A549 (cell line): ENCODE results near the gene TNS3. TPM values are rescaled to one million over a fixed set of nuclear protein-coding genes. Genes with fewer than 3 reads are reported as not detected.
"Not testable (repeated sequence)": the region's sequence is repeated elsewhere in the genome, so short reads cannot be mapped to it uniquely, and the experiment has no call there.

Experiments
- ATAC-seq, 2 experiments: fragments of 200-7000 bp in 1 of 2; fragments of >200 bp in 1 of 2; cut with Nextera tagmentation in 1 of 2; cut with Tn5 transposase in 1 of 2; 3 replicates each; pipeline versions ENCODE4 v1.8.0 to v1.9.1; 2018 to 2020; ENCODE audit warnings: mild to moderate bottlenecking in 1 of 2, moderate library complexity in 1 of 2
- CTCF ChIA-PET: fragments of 300-600 bp; sonication (Branson Sonifier 250); formaldehyde crosslinking; extraction: SDS; loops from one replicate; lab custom pipeline; 2021; ENCODE audit warnings: antibody characterized with exemption, inconsistent platforms; lab: Yijun Ruan, JAX
- POLR2A ChIA-PET: fragments of 350-600 bp; formaldehyde crosslinking; extraction: SDS; loops from one replicate; lab custom pipeline; 2021; ENCODE audit warnings: antibody characterized with exemption, inconsistent platforms; lab: Yijun Ruan, JAX
- DNase-seq, 2 experiments: peaks; one replicate each; pipeline versions ENCODE4 v3.0.0 to v3.0.0-alpha.2; 2011 to 2016; ENCODE audit warnings: low read depth in 1 of 2, low spot score in 1 of 2
- FAIRE-seq: peaks from 2 replicates; lab custom pipeline; 2011; peaks lifted over from hg19 to GRCh38; lab: Jason Lieb, UNC
- H3K27ac ChIP-seq, 2 experiments: fragments of >200 bp; sonication (Bioruptor Twin); formaldehyde crosslinking; 3 replicates each; pipeline ENCODE4 v1.5.1; 2016 to 2017
- H3K4me1 ChIP-seq: fragments of >200 bp; sonication (Bioruptor Twin); formaldehyde crosslinking; 3 replicates; pipeline ENCODE4 v1.6.1; 2016
- H3K4me2 ChIP-seq: fragments of >200 bp; sonication (Bioruptor Twin); formaldehyde crosslinking; 3 replicates; pipeline ENCODE4 v1.6.1; 2016
- H3K4me3 ChIP-seq: fragments of >200 bp; sonication (Bioruptor Twin); formaldehyde crosslinking; 3 replicates; pipeline ENCODE4 v1.5.1; 2016
- H3K9me3 ChIP-seq: fragments of >200 bp; sonication (Bioruptor Twin); formaldehyde crosslinking; 3 replicates; pipeline ENCODE4 v1.6.1; 2016
- BHLHE40 ChIP-seq: IDR thresholded peaks from 2 replicates; pipeline ENCODE4 v1.6.1; 2012; ENCODE audit warnings: low read depth, low read length, inconsistent platforms
- CBX2 ChIP-seq: fragments of 200-600 bp; sonication (generic); IDR thresholded peaks from 2 replicates; pipeline ENCODE4 v1.6.1; 2016; ENCODE audit warnings: low read depth, mild to moderate bottlenecking, borderline replicate concordance
- CHD4 ChIP-seq: fragments of 200-600 bp; sonication (generic); IDR thresholded peaks from 2 replicates; pipeline ENCODE4 v1.6.1; 2016; ENCODE audit warnings: antibody characterized with exemption, mild to moderate bottlenecking, borderline replicate concordance
- CTCF ChIP-seq: fragments of >200 bp; sonication (Bioruptor Twin); formaldehyde crosslinking; IDR thresholded peaks from 3 replicates; pipeline ENCODE4 v1.5.1; 2016
- E2F6 ChIP-seq: IDR thresholded peaks from 2 replicates; pipeline ENCODE4 v1.6.1; 2012; ENCODE audit warnings: low read depth, borderline replicate concordance
- ELK1 ChIP-seq: fragments of 150-350 bp; IDR thresholded peaks from 2 replicates; pipeline ENCODE4 v1.6.1; 2014; ENCODE audit warnings: low read depth, mild to moderate bottlenecking, low read length
- FOXS1 ChIP-seq: fragments of 250-450 bp; sonication (Bioruptor Pico); IDR thresholded peaks from 2 replicates; pipeline ENCODE4 v1.5.0; 2020; ENCODE audit warnings: mild to moderate bottlenecking, moderate library complexity
- HES2 ChIP-seq: fragments of >200 bp; sonication (Bioruptor Twin); formaldehyde crosslinking; IDR thresholded peaks from 2 replicates; pipeline ENCODE4 v1.6.1; 2016
- HMGXB4 ChIP-seq: fragments of 250-450 bp; sonication (Bioruptor Pico); IDR thresholded peaks from 2 replicates; pipeline ENCODE4 v1.5.0; 2021; ENCODE audit warnings: mild to moderate bottlenecking, moderate library complexity, borderline replicate concordance
- HOXA7 ChIP-seq: fragments of 250-450 bp; sonication (Bioruptor Pico); IDR thresholded peaks from 2 replicates; pipeline ENCODE4 v1.5.0; 2020; ENCODE audit warnings: mild to moderate bottlenecking, moderate library complexity
- KDM1A ChIP-seq: fragments of 200-600 bp; sonication (generic); IDR thresholded peaks from 2 replicates; pipeline ENCODE4 v1.6.1; 2016; ENCODE audit warnings: low read depth, mild to moderate bottlenecking
- KDM5A ChIP-seq: fragments of 200-600 bp; sonication (generic); IDR thresholded peaks from 2 replicates; pipeline ENCODE4 v1.6.1; 2016; ENCODE audit warnings: antibody characterized with exemption, mild to moderate bottlenecking
- MAZ ChIP-seq: fragments of 150-350 bp; IDR thresholded peaks from 2 replicates; pipeline ENCODE4 v1.6.1; 2014; ENCODE audit warnings: antibody characterized with exemption, low read depth, low read length, borderline replicate concordance
- MYC ChIP-seq: IDR thresholded peaks from 2 replicates; pipeline ENCODE4 v1.6.1; 2012; ENCODE audit warnings: mild to moderate bottlenecking, inconsistent platforms, low read length, improper control_type of control experiment, borderline replicate concordance
- NFE2L2 ChIP-seq: fragments of 150-350 bp; conservative IDR thresholded peaks from 2 replicates; pipeline ENCODE4 v1.6.1; 2014; ENCODE audit warnings: low read length
- POLR2AphosphoS2 ChIP-seq: conservative IDR thresholded peaks from 2 replicates; pipeline ENCODE4 v1.6.1; 2012; ENCODE audit warnings: low read length, improper control_type of control experiment, inconsistent platforms
- SMC3 ChIP-seq: fragments of >200 bp; sonication (Bioruptor Twin); formaldehyde crosslinking; IDR thresholded peaks from 3 replicates; pipeline ENCODE4 v1.6.1; 2018; ENCODE audit warnings: inconsistent platforms
- TFCP2L1 ChIP-seq: fragments of 250-450 bp; sonication (Bioruptor Pico); IDR thresholded peaks from 2 replicates; pipeline ENCODE4 v1.5.0; 2021; ENCODE audit warnings: mild to moderate bottlenecking
- TP53 ChIP-seq: fragments of 250-450 bp; sonication (Bioruptor Pico); IDR thresholded peaks from 2 replicates; pipeline ENCODE4 v1.5.0; 2021; ENCODE audit warnings: mild to moderate bottlenecking, moderate library complexity
- USF2 ChIP-seq: fragments of 450-650 bp; IDR thresholded peaks from 2 replicates; pipeline ENCODE4 v1.6.1; 2014; ENCODE audit warnings: antibody characterized with exemption
- ZFP36 ChIP-seq: fragments of 450-650 bp; IDR thresholded peaks from 2 replicates; pipeline ENCODE4 v1.6.1; 2014; ENCODE audit warnings: borderline replicate concordance; ENCODE audit not compliant: partially characterized antibody
- ZNF302 ChIP-seq: fragments of 250-450 bp; sonication (Bioruptor Pico); IDR thresholded peaks from 2 replicates; pipeline ENCODE4 v1.9.0; 2021; ENCODE audit warnings: inconsistent platforms, mild to moderate bottlenecking, moderate library complexity
- WGBS: methylation state at CpG from one replicate; pipeline ENCODE4 v1.1.6; 2017; ENCODE audit errors: missing lambda C conversion rate; 5-methylcytosine and 5-hydroxymethylcytosine counted together
- polyA plus RNA-seq, 4 experiments: library from polyadenylated mRNA; depleted of rRNA in 3 of 4; stranded (reverse); fragments of >200 nt; fragmentation: RNase III in 1 of 4; extraction: RNeasy Plus Mini Kit Qiagen cat#74134 plus additional on column Dnase treatment in 1 of 4; gene quantifications; 2 replicates in 3 of 4; 3 replicates in 1 of 4; pipeline ENCODE4 v1.2.3, GENCODE V29; 2011 to 2017

The TNS3 gene
- polyA plus RNA-seq, 2 of the 4 experiments (the other 2 are of a cell fraction) = 107 to 134 TPM

- no peak overlapping the region for H3K4me2 ChIP-seq
- ChIA-PET CTCF (interaction anchor here (0.6 to 5.0 kb wide), 65 partner anchors 10 to 1345 kb away, joined by 3 to 69 read pairs (median 4); partner anchors contain the start of gene IGFBP3), POLR2A (interaction anchor here (0.5 kb wide), 1 partner anchor 302 kb away, joined by 4 read pairs; no protein-coding TSS in a partner anchor)
- no peak for DNase-seq
- no peak for TF ChIP-seq CBX2
- no peak for TF ChIP-seq POLR2AphosphoS2
- TF ChIP-seq CTCF = no peak
- TF ChIP-seq HES2 = no peak
- TF ChIP-seq BHLHE40 = no peak
- no peak for TF ChIP-seq HOXA7 (CRISPR knock-in tag)
- TF ChIP-seq MAZ = no peak
- no peak for TF ChIP-seq USF2
- TF ChIP-seq ELK1 = no peak
- FAIRE-seq = no peak
- H3K4me3 ChIP-seq = no peak overlapping the region
- no peak overlapping the region for H3K27ac ChIP-seq
- no peak for ATAC-seq
- WGBS = 88% methylated on average over 4 of the region's 4 CpGs
- peaks cover 10% of the 10 kb centered on the region for H3K4me1 ChIP-seq
- H3K9me3 ChIP-seq = peaks cover 4% of the 10 kb centered on the region; the same call in 1 of the 3 replicates
Observed at GRCh38 chr7:47265621-47266020, 316.3 kb downstream of the TNS3 start.

GRCh38 chr7:47264021-47264651 is 317.8 kb downstream of the TNS3 start:
- Histone ChIP-seq H3K4me1 (peaks cover 10% of the 10 kb centered on the region), H3K9me3 (peaks cover 4% of the 10 kb centered on the region; the same call in 1 of the 3 replicates), H3K4me3 (no peak overlapping the region), H3K27ac (no peak overlapping the region), H3K4me2 (no peak overlapping the region)
- FAIRE-seq (no peak), ATAC-seq (no peak), DNase-seq (no peak)
- WGBS = 60% methylated on average over 8 of the region's 8 CpGs
- POLR2A ChIA-PET = no interaction called here
- TF ChIP-seq MYC = no peak
- TF ChIP-seq ZFP36 = no peak
- no peak for TF ChIP-seq SMC3
- TF ChIP-seq KDM1A = no peak
- no peak for TF ChIP-seq FOXS1
- TF ChIP-seq CHD4 = no peak
- CTCF ChIA-PET = interaction anchor here (1.0 to 5.0 kb wide), 6 partner anchors 8 to 846 kb away, joined by 3 to 69 read pairs (median 12); no protein-coding TSS in a partner anchor

- no peak overlapping the region for H3K27ac ChIP-seq
- TF ChIP-seq NFE2L2 (no peak), KDM5A (no peak), HOXA7 (CRISPR knock-in tag) (no peak), TFCP2L1 (CRISPR knock-in tag) (no peak), HMGXB4 (CRISPR knock-in tag) (no peak), BHLHE40 (no peak), TP53 (CRISPR knock-in tag) (no peak), E2F6 (no peak), ZNF302 (CRISPR knock-in tag) (no peak)
- FAIRE-seq = no peak
- peaks cover 10% of the 10 kb centered on the region for H3K4me1 ChIP-seq
- 88% methylated on average over 3 of the region's 3 CpGs for WGBS
- ChIA-PET CTCF (interaction anchor here (1.1 kb wide), 1 partner anchor 682 kb away, joined by 3 read pairs; no protein-coding TSS in a partner anchor), POLR2A (no interaction called here)
- ATAC-seq = no peak
- H3K9me3 ChIP-seq = peaks cover under 1% of the 10 kb centered on the region; the same call in 1 of the 3 replicates
- H3K4me2 ChIP-seq = no peak overlapping the region
- DNase-seq = no peak
- no peak overlapping the region for H3K4me3 ChIP-seq
Observed at GRCh38 chr7:47262881-47263280, 319.0 kb downstream of the TNS3 start.

GRCh38 chr7:47262160-47262559 is 319.8 kb downstream of the TNS3 start:
- 82% methylated on average over 11 of the region's 11 CpGs for WGBS
- H3K27ac ChIP-seq, H3K4me2 ChIP-seq, ATAC-seq, FAIRE-seq, H3K4me3 ChIP-seq, POLR2A ChIA-PET, H3K4me1 ChIP-seq, H3K9me3 ChIP-seq, DNase-seq: not testable (repeated sequence)
- CTCF ChIA-PET = interaction anchor here (1.1 to 1.4 kb wide), 2 partner anchors 9 to 682 kb away, joined by 3 to 4 read pairs; no protein-coding TSS in a partner anchor
